A549 (cell line): ENCODE data around the gene MSL2.

Experiments
- EP300 ChIP-seq, 2 experiments: fragments of >200 bp; sonication (Bioruptor Twin); formaldehyde crosslinking; IDR thresholded peaks; 2 replicates in 1 of 2; 3 replicates in 1 of 2; pipeline ENCODE4 v1.6.1; 2016 to 2017
- FOXS1 ChIP-seq: fragments of 250-450 bp; sonication (Bioruptor Pico); IDR thresholded peaks from 2 replicates; pipeline ENCODE4 v1.5.0; 2020; ENCODE audit warnings: mild to moderate bottlenecking, moderate library complexity
- MAFK ChIP-seq: fragments of 450-650 bp; IDR thresholded peaks from 2 replicates; pipeline ENCODE4 v1.6.1; 2014; ENCODE audit not compliant: partially characterized antibody
- POLR2A ChIP-seq: IDR thresholded peaks from 2 replicates; pipeline ENCODE4 v1.6.1; 2012; ENCODE audit warnings: mild to moderate bottlenecking, low read length
- RCOR1 ChIP-seq: fragments of 150-350 bp; IDR thresholded peaks from 2 replicates; pipeline ENCODE4 v1.6.1; 2014; ENCODE audit warnings: antibody characterized with exemption, low read length, low read depth
- REST ChIP-seq: fragments of 200-600 bp; sonication (generic); IDR thresholded peaks from 2 replicates; pipeline ENCODE4 v1.6.1; 2016; ENCODE audit warnings: antibody characterized with exemption, mild to moderate bottlenecking, moderate library complexity
- SMC3 ChIP-seq: fragments of >200 bp; sonication (Bioruptor Twin); formaldehyde crosslinking; IDR thresholded peaks from 3 replicates; pipeline ENCODE4 v1.6.1; 2018; ENCODE audit warnings: inconsistent platforms

- TF ChIP-seq EP300 (IDR thresholded peaks at IDR 0.05): no peak
- no peak for TF ChIP-seq FOXS1
- no peak for TF ChIP-seq POLR2A
- TF ChIP-seq MAFK: no peak
- no peak for TF ChIP-seq REST
- TF ChIP-seq RCOR1: no peak
- TF ChIP-seq SMC3: no peak
Observed at GRCh38 chr3:136197159-136197793, 1.1 kb upstream of the MSL2 start.
